HG02973 (cell line): ENCODE results near the gene TM9SF1.

ENCODE experiments used
- ATAC-seq: cut with Tn5 transposase; IDR thresholded peaks from one replicate; pipeline ENCODE4 v1.9.1; 2021; ENCODE audit warnings: moderate library complexity; ENCODE audit not compliant: unreplicated experiment

TM9SF1 gene

GRCh38 chr14:24156840-24157239 lies 38.4 kb downstream of the TM9SF1 start:
- ATAC-seq = no peak

GRCh38 chr14:24155100-24155499 lies 40.1 kb downstream of the TM9SF1 start:
- no peak for ATAC-seq

DNA sequence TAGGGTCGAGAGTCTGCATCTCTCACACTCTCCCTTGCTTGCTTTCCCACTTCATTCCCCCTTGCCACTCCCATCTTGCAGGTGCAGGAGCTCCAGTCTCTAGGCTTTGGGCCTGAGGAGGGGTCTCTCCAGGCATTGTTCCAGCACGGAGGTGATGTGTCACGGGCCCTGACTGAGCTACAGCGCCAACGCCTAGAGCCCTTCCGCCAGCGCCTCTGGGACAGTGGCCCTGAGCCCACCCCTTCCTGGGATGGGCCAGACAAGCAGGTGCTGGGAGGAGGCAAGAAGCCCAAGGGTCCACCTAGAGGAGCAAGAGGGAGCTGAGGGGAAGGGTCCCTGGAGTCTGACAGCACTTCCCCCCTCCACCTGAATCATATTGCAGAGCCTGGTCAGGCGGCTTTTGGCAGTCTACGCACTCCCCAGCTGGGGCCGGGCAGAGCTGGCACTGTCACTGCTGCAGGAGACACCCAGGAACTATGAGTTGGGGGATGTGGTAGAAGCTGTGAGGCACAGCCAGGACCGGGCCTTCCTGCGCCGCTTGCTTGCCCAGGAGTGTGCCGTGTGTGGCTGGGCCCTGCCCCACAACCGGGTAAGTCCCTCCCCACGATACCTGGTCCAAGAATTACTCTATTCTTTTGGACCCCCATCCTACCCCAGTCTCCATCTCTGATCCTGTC lies 43.7 kb downstream of the TM9SF1 start:
- no peak for ATAC-seq

DNA sequence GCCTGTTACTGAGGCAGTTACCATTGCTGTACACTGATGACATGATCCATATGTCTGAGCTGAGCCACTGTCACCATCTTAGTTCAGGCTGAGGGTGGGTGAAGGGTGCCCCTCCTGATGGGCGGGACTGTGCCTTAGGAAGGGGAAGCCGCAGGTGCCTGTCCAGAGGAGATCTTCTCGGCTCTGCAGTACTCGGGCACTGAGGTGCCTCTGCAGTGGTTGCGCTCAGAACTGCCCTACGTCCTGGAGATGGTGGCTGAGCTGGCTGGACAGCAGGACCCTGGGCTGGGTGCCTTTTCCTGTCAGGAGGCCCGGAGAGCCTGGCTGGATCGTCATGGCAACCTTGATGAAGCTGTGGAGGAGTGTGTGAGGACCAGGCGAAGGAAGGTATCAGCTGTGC lies 44.2 kb downstream of the TM9SF1 start:
- no peak for ATAC-seq

DNA sequence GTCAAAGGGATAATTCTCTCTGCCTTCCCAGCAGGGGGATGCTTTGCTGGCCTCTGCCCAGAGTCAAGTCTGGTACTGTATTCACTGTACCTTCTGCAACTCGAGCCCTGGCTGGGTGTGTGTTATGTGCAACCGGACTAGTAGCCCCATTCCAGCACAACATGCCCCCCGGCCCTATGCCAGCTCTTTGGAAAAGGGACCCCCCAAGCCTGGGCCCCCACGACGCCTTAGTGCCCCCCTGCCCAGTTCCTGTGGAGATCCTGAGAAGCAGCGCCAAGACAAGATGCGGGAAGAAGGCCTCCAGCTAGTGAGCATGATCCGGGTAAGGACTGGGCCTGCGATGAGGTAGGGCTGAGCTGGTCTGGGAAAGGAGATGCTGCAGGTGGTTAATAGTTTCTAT lies 44.7 kb downstream of the TM9SF1 start:
- ATAC-seq = no peak

GRCh38 chr14:24150061-24150460 lies 45.2 kb downstream of the TM9SF1 start:
- ATAC-seq = no peak

- no peak for ATAC-seq
Observed at GRCh38 chr14:24149302-24149969, 45.8 kb downstream of the TM9SF1 start.

DNA sequence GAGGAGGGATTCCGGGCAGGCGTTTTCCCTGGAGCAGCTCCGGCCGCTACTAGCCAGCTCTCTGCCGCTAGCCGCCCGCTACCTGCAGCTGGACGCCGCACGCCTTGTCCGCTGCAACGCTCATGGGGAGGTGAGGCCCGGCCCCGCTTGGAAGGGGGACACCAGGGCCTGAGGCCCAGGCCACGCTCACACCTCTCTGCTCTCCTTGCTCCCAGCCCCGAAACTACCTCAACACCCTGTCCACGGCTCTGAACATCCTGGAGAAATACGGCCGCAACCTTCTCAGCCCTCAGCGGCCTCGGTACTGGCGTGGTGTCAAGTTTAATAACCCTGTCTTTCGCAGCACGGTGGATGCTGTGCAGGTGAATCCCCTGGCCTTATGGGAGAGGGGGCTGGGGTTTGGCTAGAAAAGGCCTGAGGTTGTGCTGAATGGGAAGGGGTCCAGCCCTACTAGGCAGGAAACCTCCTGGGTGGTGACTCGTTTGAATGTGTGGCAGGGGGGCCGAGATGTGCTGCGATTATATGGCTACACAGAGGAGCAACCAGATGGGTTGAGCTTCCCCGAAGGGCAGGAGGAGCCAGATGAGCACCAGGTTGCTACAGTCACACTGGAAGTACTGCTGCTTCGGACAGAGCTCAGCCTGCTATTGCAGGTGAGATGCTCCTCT lies 47.3 kb downstream of the TM9SF1 start:
- no peak for ATAC-seq

DNA sequence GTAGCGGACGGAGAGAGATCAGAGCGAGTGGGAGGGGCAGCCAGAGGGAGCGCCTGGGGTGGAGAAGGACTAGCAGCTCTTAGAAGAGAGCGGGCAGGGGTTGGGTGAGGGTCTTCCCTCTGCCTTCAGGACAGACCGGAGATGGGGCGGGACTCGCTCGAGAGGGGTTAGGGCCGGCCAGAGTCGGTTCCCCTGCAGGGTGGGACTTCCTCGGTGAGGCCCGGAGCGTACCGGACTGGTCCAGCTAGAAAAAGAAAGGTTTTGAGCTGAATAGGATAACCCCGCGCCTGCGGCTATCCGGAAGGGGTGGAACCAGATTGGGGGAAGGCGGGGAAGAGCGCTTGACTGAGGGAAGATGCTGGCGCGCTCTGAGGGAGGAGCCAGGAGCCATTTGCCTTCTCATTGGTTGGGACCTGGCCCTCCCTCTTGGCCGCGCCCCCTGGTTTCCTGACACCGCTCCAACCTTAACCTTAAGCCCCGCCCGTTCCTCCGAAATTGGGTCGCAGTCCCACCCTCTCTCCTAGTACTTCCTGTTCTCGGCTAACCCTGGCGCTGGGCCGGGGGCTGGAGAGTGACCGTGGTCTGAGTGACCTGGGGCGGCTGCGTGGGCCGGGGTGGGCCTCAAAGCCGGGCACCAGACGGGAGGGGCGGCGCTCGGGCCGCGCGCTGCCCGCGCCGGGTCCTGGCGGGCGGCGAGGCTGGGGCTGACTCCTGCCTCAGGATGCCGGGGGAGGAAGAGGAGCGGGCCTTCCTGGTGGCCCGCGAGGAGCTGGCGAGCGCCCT lies 48.1 kb downstream of the TM9SF1 start, which contains the start of gene RNF31:
RNF31 (plus strand) TSS at position 521 of the 783 bp plus-strand sequence; CDS start at position 722, 201 bp downstream.
- ATAC-seq = peak; percentile 77

- ATAC-seq = peak; percentile 49
Observed at GRCh38 chr14:24146453-24146977, 48.7 kb downstream of the TM9SF1 start, which contains the start of gene PSME2. TSS of gene PSME2 (minus strand) at chr14:24146610. CDS start at chr14:24146581, 29 bp downstream.

DNA sequence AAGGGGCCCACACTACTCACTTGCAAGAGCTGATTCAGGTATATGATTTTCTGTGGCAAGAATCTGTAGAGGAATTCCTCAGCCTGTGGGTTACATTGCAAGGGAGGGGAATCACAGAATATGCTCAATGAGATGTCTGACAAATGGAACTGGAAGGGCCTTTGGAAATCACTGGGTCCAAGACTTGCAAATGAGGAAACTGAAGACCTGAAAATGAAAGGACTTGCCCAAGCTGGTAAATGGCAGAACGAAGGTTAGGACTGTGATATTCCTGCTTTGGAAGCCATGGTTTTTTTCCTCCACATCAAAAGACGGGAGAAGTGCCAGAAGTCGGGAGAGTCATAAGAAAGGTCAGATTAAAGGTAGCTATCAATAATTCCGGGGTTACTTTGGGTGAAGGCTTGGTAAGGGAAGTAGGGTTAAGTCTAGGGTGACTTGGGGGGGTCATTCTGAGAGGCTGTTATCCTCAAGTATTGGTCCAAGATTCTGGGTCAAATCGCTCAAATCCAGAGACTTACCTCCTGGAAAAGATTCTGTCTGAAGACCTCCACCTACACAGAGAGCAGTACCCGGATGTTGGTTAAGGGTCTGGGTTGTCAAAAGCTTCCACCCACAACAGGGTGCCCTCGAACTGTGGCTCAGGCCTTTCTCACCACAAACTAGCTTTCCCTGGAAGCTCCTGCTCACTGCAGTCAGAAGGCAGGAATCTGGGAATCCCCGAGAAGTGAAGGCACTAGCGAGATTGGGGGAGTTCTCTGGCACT lies 49.4 kb downstream of the TM9SF1 start:
- no peak for ATAC-seq

- no peak for ATAC-seq
Observed at GRCh38 chr14:24145219-24145618, 50.0 kb downstream of the TM9SF1 start.

- no peak for ATAC-seq
Observed at GRCh38 chr14:24144451-24144850, 50.8 kb downstream of the TM9SF1 start.

DNA sequence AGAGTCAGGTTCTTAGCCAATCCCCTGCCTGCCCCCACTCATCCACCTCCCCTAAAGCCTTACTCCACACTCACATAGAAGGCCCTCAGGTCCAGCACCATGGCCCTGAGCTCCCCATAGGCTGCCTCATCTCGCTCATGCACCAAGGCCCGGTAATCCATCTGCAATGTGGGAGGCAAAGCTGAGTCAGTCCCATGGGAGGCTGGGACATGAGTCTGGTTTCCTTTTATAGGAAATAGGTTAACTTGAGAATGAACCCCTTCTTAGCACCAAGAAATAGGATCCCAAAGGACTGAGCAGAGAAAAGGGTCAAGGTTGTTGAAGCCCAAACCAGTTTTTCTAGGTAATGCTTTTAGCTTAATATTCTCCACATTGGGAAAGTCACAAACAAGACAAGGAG lies 51.7 kb downstream of the TM9SF1 start:
- ATAC-seq = no peak

DNA sequence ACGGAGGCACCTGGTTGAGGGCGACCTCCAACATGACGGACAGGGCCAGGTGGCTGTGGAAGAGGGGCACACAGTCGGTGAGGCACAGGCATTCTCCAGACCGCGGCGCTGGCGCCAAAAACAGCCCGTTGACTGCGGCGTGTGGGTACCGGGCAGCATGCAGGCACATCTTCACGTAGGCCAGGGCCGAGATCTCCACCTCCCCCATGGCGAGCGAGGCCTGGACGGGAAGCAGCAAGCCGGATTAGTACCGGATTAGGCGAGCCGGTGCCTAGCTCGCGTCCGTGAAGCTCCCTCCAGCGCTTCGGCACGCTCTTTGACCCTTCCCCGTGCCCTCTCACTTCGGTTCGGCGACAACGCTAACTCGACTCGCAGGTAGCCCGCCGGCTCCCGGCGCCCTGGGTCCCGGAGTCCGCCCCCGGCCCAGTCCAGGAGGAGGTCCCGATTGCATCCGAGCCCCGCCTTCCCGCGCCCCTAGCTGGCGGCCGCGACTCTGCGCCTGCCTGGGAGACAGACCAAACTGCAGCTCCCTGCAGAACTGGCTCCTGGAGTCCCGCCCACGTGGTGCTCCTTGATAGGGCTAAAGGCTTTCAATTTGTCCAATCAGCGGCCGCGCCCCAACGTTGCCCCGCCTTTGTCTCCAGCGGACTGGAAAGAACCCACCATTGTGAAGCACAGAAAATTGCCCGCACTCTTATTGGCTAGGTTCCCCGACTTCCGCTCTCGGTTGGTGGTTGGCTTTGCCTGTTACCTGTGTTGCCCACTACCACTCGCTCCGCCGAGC lies 54.0 kb downstream of the TM9SF1 start, which contains the start of gene EMC9:
EMC9 (minus strand) TSS at position 495 of the 784 bp plus-strand sequence; CDS start at position 208, 287 bp downstream.
- peak; percentile 74 for ATAC-seq

GRCh38 chr14:24139272-24139934 lies 55.8 kb downstream of the TM9SF1 start:
- no peak for ATAC-seq
